Measurements from ENCODE around the gene OPRD1. TPM values are rescaled to one million over a fixed set of nuclear protein-coding genes. Genes with fewer than 3 reads are reported as not detected.
A peak's percentile ranks its signal among the peaks of the same experiment; 100 is the strongest.

The OPRD1 gene
- total and polyA plus RNA-seq, 2 donors (not counting 1 experiment from before 2014, with no cell fraction given), result not detected

- TF ChIP-seq CTCF (IDR thresholded peaks at IDR 0.05) (no peak), EZH2 (IDR thresholded peaks at IDR 0.05; ENCODE audit: borderline replicate concordance, insufficient read depth, low read depth, low read length, poor library complexity, severe bottlenecking) (no peak)
- no peak overlapping the region for H3K9ac ChIP-seq (ENCODE audit: low read length)
- no peak for ATAC-seq (ENCODE audit: low read depth)
- no peaks in the 10 kb centered on the region for H3K27me3 Mint-ChIP-seq
- peaks cover 0 to 4% of the 10 kb centered on the region in 2 experiments for H3K36me3 ChIP-seq (replicated peaks in 1 of 2; ENCODE audit: control extremely low read depth in 1 of 2, control insufficient read depth in 1 of 2, extremely low read depth in 1 of 2, insufficient read depth in 2 of 2, low read length in 1 of 2)
- POLR2A ChIA-PET, result interaction anchor here (0.6 to 2.2 kb wide), 2 partner anchors 18 to 26 kb away, joined by 4 to 12 read pairs; partner anchors contain the start of gene EPB41
- no peaks in the 10 kb centered on the region for H4K20me1 ChIP-seq (ENCODE audit: control insufficient read depth, insufficient read depth, low read length, poor library complexity, severe bottlenecking)
- peaks cover 26 to 41% of the 10 kb centered on the region in 2 donors for H3K4me1 ChIP-seq (ENCODE audit: control insufficient read depth in 2 of 2, insufficient read depth in 2 of 2, low read length in 2 of 2)
- H3K4me3 ChIP-seq (ENCODE audit: control extremely low read depth in 1 of 5, extremely low read depth in 1 of 5, insufficient read depth in 1 of 5, low read depth in 2 of 5, low read length in 4 of 5), result no peak overlapping the region
- DNase-seq, result no peak
- peak overlapping the region; percentile 66 for H3K4me3 Mint-ChIP-seq
- WGBS (ENCODE audit: insufficient coverage), result 100% methylated on average over 7 of the region's 7 CpGs
- H2AFZ ChIP-seq (ENCODE audit: insufficient read depth, low read depth, low read length, poor library complexity, severe bottlenecking), result no peak overlapping the region
- no peaks in the 10 kb centered on the region for H3K27me3 ChIP-seq (replicated peaks in 1 of 4; ENCODE audit: control extremely low read depth in 1 of 4, control insufficient read depth in 3 of 4, insufficient read depth in 4 of 4, low read length in 3 of 4)
- no peak overlapping the region for H3K4me2 ChIP-seq (replicated peaks; ENCODE audit: low read depth, low read length, poor library complexity, severe bottlenecking)
- intact Hi-C loops (cut with micrococcal nuclease), result loop anchor here (5.0 to 10.0 kb wide), 3 partner anchors 307 to 634 kb away; partner anchors contain the start of genes RCC1 and SESN2
- H3K4me1 Mint-ChIP-seq, result peaks cover 58% of the 10 kb centered on the region
- H3K9me3 ChIP-seq (ENCODE audit: control extremely low read depth in 1 of 3, control insufficient read depth in 2 of 3, insufficient read depth in 1 of 3, low read length in 2 of 3), result peaks cover 0 to 3% (median 0%) of the 10 kb centered on the region in 3 donors
- CTCF ChIA-PET, result interaction anchor here (0.7 to 5.2 kb wide), 3 partner anchors 25 to 309 kb away, joined by 3 to 39 read pairs (median 12); partner anchors contain the start of gene EPB41
- peak overlapping the region; percentile 63 for H3K27ac Mint-ChIP-seq
- peak overlapping the region in 1 of 2 donors; percentile 56 for H3K27ac ChIP-seq (ENCODE audit: low read length in 2 of 2)
- H3K79me2 ChIP-seq (ENCODE audit: control insufficient read depth, insufficient read depth, low read length), result peaks cover 39% of the 10 kb centered on the region
- H3K9me3 Mint-ChIP-seq (ENCODE audit: insufficient read depth), result no peaks in the 10 kb centered on the region
Observed at GRCh38 chr1:28888915-28889314, 76.9 kb downstream of the OPRD1 start.

- H3K27me3 Mint-ChIP-seq, result no peaks in the 10 kb centered on the region
- TF ChIP-seq CTCF (IDR thresholded peaks at IDR 0.05) (no peak), EZH2 (IDR thresholded peaks at IDR 0.05; ENCODE audit: borderline replicate concordance, insufficient read depth, low read depth, low read length, poor library complexity, severe bottlenecking) (no peak)
- Histone ChIP-seq H3K36me3 (replicated peaks in 1 of 2; ENCODE audit: control extremely low read depth in 1 of 2, control insufficient read depth in 1 of 2, extremely low read depth in 1 of 2, insufficient read depth in 2 of 2, low read length in 1 of 2) (peaks cover 1 to 8% of the 10 kb centered on the region in 2 experiments), H4K20me1 (ENCODE audit: control insufficient read depth, insufficient read depth, low read length, poor library complexity, severe bottlenecking) (no peaks in the 10 kb centered on the region), H3K4me1 (ENCODE audit: control insufficient read depth in 2 of 2, insufficient read depth in 2 of 2, low read length in 2 of 2) (peaks cover 26 to 36% of the 10 kb centered on the region in 2 donors), H3K4me2 (replicated peaks; ENCODE audit: low read depth, low read length, poor library complexity, severe bottlenecking) (no peak overlapping the region), H3K27me3 (replicated peaks in 1 of 4; ENCODE audit: control extremely low read depth in 1 of 4, control insufficient read depth in 3 of 4, insufficient read depth in 4 of 4, low read length in 3 of 4) (no peaks in the 10 kb centered on the region), H3K27ac (ENCODE audit: low read length in 2 of 2) (peak overlapping the region in 1 of 2 donors; percentile 56), H2AFZ (ENCODE audit: insufficient read depth, low read depth, low read length, poor library complexity, severe bottlenecking) (no peak overlapping the region), H3K9ac (ENCODE audit: low read length) (no peak overlapping the region), H3K4me3 (ENCODE audit: control extremely low read depth in 1 of 5, extremely low read depth in 1 of 5, insufficient read depth in 1 of 5, low read depth in 2 of 5, low read length in 4 of 5) (no peak overlapping the region), H3K79me2 (ENCODE audit: control insufficient read depth, insufficient read depth, low read length) (peaks cover 42% of the 10 kb centered on the region), H3K9me3 (ENCODE audit: control extremely low read depth in 1 of 3, control insufficient read depth in 2 of 3, insufficient read depth in 1 of 3, low read length in 2 of 3) (peaks cover 0 to 3% (median 0%) of the 10 kb centered on the region in 3 donors)
- WGBS (ENCODE audit: insufficient coverage), result 100% methylated on average over 5 of the region's 5 CpGs
- peak overlapping the region; percentile 63 for H3K27ac Mint-ChIP-seq
- DNase-seq, result no peak
- ChIA-PET CTCF (interaction anchor here (2.8 to 5.2 kb wide), 2 partner anchors 25 to 145 kb away, joined by 12 to 39 read pairs; partner anchors contain the start of gene EPB41), POLR2A (interaction anchor here (0.6 kb wide), 1 partner anchor 17 kb away, joined by 4 read pairs; no protein-coding TSS in a partner anchor)
- no peaks in the 10 kb centered on the region for H3K9me3 Mint-ChIP-seq (ENCODE audit: insufficient read depth)
- peaks cover 54% of the 10 kb centered on the region for H3K4me1 Mint-ChIP-seq
- intact Hi-C loops (cut with micrococcal nuclease), result loop anchor here (5.0 to 10.0 kb wide), 3 partner anchors 307 to 635 kb away; partner anchors contain the start of genes RCC1 and SESN2
- no peak for ATAC-seq (ENCODE audit: low read depth)
- H3K4me3 Mint-ChIP-seq, result peak overlapping the region; percentile 66
Observed at GRCh38 chr1:28889357-28889756, 77.4 kb downstream of the OPRD1 start.

All from B cell (primary cell).